Tibial artery (tissue), 4 donors: ENCODE results near the gene SLC43A3.

Experiments used
- DNase-seq, 2 donors: peaks; one replicate each; pipeline ENCODE4 v3.0.0-alpha.2; 2019
- H3K27ac ChIP-seq, 2 donors: fragments of 200-600 bp; sonication (generic) in 1 of 2; 1 replicate in 1 of 2; 2 replicates in 1 of 2; pipeline ENCODE4 v1.5.1; 2018 to 2019; ENCODE audit warnings: mild to moderate bottlenecking in 1 of 2
- H3K27me3 ChIP-seq, 2 donors: fragments of 200-600 bp; sonication (generic) in 1 of 2; one replicate each; pipeline versions ENCODE4 v1.5.1 to v1.6.0; 2016 to 2019
- H3K36me3 ChIP-seq, 3 donors: fragments of 200-600 bp; sonication (generic) in 2 of 3; one replicate each; pipeline ENCODE4 v1.5.1; 2016 to 2019; ENCODE audit warnings: mild to moderate bottlenecking in 2 of 3
- H3K4me1 ChIP-seq, 4 donors: fragments of 200-600 bp; sonication (generic) in 2 of 4; 1 replicate in 3 of 4; 2 replicates in 1 of 4; pipeline ENCODE4 v1.5.1; 2016 to 2019
- H3K4me3 ChIP-seq, 2 donors: fragments of 200-600 bp; sonication (generic) in 1 of 2; 1 replicate in 1 of 2; 2 replicates in 1 of 2; pipeline ENCODE4 v1.5.1; 2018 to 2019; ENCODE audit warnings: mild to moderate bottlenecking in 2 of 2
- H3K9me3 ChIP-seq, 3 donors: fragments of 200-600 bp; sonication (generic) in 1 of 3; one replicate each; pipeline ENCODE4 v1.5.1; 2016 to 2019
- intact Hi-C: fragments of 100-400 bp; cut with DNase I; formaldehyde crosslinking; loops from one replicate; pipeline ENCODE4 v1.15.0; 2023; ENCODE audit warnings: low total_unique reads
- TF ChIP-seq, protein P1 (sequence below), 2 experiments: fragments of 200-600 bp in 1 of 2; fragments of 450-650 bp in 1 of 2; IDR thresholded peaks; one replicate each; pipeline ENCODE4 v1.5.1; 2017 to 2019; ENCODE audit warnings: antibody characterized with exemption in 2 of 2, mild to moderate bottlenecking in 1 of 2, moderate library complexity in 1 of 2

The SLC43A3 gene

DNA sequence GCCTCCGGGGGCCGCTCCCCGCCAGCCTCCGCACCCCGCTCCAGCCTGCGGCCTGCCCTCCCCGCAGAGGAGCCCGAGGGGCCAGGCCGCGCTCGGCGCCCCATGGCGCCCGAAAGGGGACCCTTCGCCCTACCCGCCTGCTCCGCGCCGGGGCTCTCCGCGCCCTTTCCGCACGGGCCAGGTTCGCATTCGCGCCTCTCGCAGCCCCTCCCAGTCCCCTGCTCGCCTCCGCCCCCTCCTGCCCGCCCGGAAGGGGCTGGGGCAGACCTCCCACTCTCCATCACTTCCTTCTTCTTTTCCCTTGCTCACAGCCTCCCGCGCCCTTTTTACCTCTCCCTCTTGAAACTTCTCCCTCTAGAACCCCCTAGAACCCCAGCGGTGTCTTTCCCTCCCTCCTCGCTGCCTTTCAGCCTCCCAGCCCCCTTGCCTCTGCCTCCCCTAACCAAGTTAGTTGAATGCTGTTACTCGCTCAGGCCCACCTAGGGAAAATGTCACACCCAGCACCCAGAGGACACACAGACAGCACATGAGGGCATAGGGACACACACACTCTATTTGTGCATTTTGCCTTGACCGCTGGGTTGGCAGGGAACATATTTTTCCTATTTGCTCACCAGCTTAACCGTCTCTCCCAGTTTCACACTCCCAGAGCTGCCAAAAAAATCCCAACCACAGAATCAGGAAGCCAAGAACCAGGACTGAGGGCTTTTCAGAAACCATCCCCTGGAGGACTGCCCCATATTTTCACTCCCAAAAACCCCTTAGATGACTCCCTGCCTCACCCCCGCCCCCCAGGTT is at the start of gene SLC43A3:
SLC43A3 (minus strand) TSS at position 193 of the 798 bp plus-strand sequence. CDS start 949 bp downstream, outside the sequence.
- peak; percentile 85 to 91 for DNase-seq
- TF ChIP-seq, protein P1, sequence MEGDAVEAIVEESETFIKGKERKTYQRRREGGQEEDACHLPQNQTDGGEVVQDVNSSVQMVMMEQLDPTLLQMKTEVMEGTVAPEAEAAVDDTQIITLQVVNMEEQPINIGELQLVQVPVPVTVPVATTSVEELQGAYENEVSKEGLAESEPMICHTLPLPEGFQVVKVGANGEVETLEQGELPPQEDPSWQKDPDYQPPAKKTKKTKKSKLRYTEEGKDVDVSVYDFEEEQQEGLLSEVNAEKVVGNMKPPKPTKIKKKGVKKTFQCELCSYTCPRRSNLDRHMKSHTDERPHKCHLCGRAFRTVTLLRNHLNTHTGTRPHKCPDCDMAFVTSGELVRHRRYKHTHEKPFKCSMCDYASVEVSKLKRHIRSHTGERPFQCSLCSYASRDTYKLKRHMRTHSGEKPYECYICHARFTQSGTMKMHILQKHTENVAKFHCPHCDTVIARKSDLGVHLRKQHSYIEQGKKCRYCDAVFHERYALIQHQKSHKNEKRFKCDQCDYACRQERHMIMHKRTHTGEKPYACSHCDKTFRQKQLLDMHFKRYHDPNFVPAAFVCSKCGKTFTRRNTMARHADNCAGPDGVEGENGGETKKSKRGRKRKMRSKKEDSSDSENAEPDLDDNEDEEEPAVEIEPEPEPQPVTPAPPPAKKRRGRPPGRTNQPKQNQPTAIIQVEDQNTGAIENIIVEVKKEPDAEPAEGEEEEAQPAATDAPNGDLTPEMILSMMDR (IDR thresholded peaks at IDR 0.05) = no peak
- intact Hi-C loops = no loop called here
- Histone ChIP-seq H3K36me3 (peaks cover 0 to 22% (median 21%) of the 10 kb centered on the region in 3 donors), H3K4me1 (peaks cover 0 to 51% (median 44%) of the 10 kb centered on the region in 4 donors), H3K27me3 (no peaks in the 10 kb centered on the region), H3K27ac (peak within 1 kb of the TSS; percentile 87 to 90), H3K4me3 (peak within 1 kb of the TSS; percentile 53 to 57), H3K9me3 (no peaks in the 10 kb centered on the region)

DNA sequence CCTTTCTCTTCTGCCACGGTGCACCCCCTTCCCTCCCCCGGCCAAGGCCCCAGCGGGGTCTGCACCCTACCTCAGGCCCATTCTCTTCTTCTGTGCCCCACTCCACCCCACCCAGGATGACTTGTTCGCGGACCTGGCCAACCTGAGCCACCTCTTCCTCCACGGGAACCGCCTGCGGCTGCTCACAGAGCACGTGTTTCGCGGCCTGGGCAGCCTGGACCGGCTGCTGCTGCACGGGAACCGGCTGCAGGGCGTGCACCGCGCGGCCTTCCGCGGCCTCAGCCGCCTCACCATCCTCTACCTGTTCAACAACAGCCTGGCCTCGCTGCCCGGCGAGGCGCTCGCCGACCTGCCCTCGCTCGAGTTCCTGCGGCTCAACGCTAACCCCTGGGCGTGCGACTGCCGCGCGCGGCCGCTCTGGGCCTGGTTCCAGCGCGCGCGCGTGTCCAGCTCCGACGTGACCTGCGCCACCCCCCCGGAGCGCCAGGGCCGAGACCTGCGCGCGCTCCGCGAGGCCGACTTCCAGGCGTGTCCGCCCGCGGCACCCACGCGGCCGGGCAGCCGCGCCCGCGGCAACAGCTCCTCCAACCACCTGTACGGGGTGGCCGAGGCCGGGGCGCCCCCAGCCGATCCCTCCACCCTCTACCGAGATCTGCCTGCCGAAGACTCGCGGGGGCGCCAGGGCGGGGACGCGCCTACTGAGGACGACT is 49.3 kb upstream of the SLC43A3 start:
- intact Hi-C loops = no loop called here
- no peak for DNase-seq
- Histone ChIP-seq H3K36me3 (no peaks in the 10 kb centered on the region), H3K9me3 (no peaks in the 10 kb centered on the region), H3K27ac (no peak overlapping the region), H3K4me3 (peak overlapping the region; percentile 44 to 52), H3K4me1 (peaks cover 0 to 18% (median 14%) of the 10 kb centered on the region in 4 donors), H3K27me3 (peaks cover 0 to 67% of the 10 kb centered on the region in 2 donors)
- TF ChIP-seq, protein P1 (IDR thresholded peaks at IDR 0.05) = no peak

DNA sequence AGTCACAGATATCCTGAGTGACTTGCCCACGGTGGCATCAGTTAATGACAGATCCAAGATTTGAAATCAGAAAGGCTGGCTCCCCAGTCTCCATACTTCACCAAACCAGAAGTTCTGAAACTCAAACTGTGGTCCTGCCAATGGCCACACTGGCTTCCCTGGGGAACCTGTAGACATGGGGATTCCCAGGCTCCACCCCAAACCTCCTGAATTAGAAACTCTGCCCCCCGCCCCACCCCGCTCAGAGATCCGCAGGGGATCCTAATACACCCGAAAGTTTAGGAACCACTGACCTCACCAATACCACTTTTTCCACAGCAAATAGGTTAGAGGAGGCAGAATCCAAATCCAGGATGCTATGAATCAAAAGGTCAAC is 48.7 kb upstream of the SLC43A3 start:
- DNase-seq = no peak
- Histone ChIP-seq H3K36me3 (no peaks in the 10 kb centered on the region), H3K27me3 (peaks cover 0 to 70% of the 10 kb centered on the region in 2 donors), H3K27ac (no peak overlapping the region), H3K9me3 (no peaks in the 10 kb centered on the region), H3K4me1 (peaks cover 0 to 18% (median 14%) of the 10 kb centered on the region in 4 donors), H3K4me3 (peak overlapping the region in 1 of 2 donors; percentile 52)
- TF ChIP-seq, protein P1 (IDR thresholded peaks at IDR 0.05) = no peak
- intact Hi-C loops = no loop called here

DNA sequence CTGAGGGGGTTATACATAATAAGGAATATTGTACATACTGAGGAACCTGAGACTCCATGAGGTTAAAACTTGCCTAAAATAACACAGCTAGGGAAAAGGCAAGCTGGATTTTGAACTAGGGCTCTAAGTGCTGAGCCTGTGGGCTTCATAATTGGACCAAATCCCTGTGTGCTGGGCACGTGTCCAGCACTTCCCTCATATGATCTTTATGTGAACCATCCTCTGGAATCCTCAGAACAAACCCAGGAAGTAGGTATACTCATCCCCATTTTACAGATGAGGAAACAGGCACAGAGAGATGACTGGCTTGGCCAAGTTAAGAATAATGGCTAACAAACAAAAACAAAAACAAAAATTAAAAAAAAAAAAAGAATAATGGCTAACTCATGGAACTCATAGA is 48.3 kb upstream of the SLC43A3 start:
- Histone ChIP-seq H3K9me3 (no peaks in the 10 kb centered on the region), H3K4me3 (no peak overlapping the region), H3K27ac (no peak overlapping the region), H3K36me3 (no peaks in the 10 kb centered on the region), H3K4me1 (peaks cover 0 to 18% (median 14%) of the 10 kb centered on the region in 4 donors), H3K27me3 (peaks cover 0 to 70% of the 10 kb centered on the region in 2 donors)
- DNase-seq = no peak
- TF ChIP-seq, protein P1 (IDR thresholded peaks at IDR 0.05) = no peak
- intact Hi-C loops = no loop called here

DNA sequence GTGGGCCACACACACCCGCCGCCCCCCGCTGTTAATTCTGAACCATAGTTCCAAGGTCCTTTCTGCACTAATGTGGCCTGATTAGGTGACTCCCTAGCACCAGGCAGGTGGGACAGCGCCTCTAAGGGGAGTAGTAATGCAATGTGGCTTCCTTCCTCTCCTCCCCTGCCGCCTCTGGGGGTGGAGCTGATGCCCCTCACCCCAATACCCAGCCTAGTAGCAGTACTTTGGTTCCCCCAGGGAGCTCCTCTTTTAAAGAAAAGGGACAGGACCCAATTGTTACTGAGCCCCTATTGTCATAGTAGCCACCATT is 47.8 kb upstream of the SLC43A3 start:
- TF ChIP-seq, protein P1 (IDR thresholded peaks at IDR 0.05) = no peak
- Histone ChIP-seq H3K4me1 (peaks cover 0 to 18% (median 14%) of the 10 kb centered on the region in 4 donors), H3K27me3 (peaks cover 0 to 70% of the 10 kb centered on the region in 2 donors), H3K27ac (no peak overlapping the region), H3K4me3 (no peak overlapping the region), H3K36me3 (no peaks in the 10 kb centered on the region), H3K9me3 (no peaks in the 10 kb centered on the region)
- DNase-seq = no peak
- intact Hi-C loops = no loop called here
